Measurements from ENCODE around the gene STRN3.

GRCh38 chr14:31010935-31011334, 15.2 kb downstream of the STRN3 start:
- TF ChIP-seq CTCF (IDR thresholded peaks at IDR 0.05) (no peak), POLR2AphosphoS5 (IDR thresholded peaks at IDR 0.05) (no peak)
